Trophoblast cell (in vitro differentiated cells and primary cell): ENCODE measurements around the gene GIGYF2.

Experiments
- DNase-seq, 2 donors: peaks; one replicate each; pipeline ENCODE4 v3.0.0-alpha.2; 2016
- H2AFZ ChIP-seq: 2 replicates; pipeline ENCODE4 v1.6.1; 2013; ENCODE audit warnings: low read length, moderate library complexity, mild to moderate bottlenecking; ENCODE audit not compliant: insufficient read depth, poor library complexity
- H2AK5ac ChIP-seq: 2 replicates; pipeline ENCODE4 v1.6.1; 2013; ENCODE audit warnings: mild to moderate bottlenecking, low read length
- H2BK120ac ChIP-seq: 2 replicates; pipeline ENCODE4 v1.6.1; 2013; ENCODE audit warnings: low read length, mild to moderate bottlenecking, moderate library complexity; ENCODE audit not compliant: insufficient read depth, poor library complexity
- H2BK12ac ChIP-seq: 2 replicates; pipeline ENCODE4 v1.6.1; 2013; ENCODE audit warnings: mild to moderate bottlenecking, low read length, moderate library complexity
- H2BK5ac ChIP-seq: 2 replicates; pipeline ENCODE4 v1.6.1; 2013; ENCODE audit warnings: low read length, low read depth, moderate library complexity, mild to moderate bottlenecking; ENCODE audit not compliant: poor library complexity
- H3K14ac ChIP-seq: 2 replicates; pipeline ENCODE4 v1.6.1; 2013; ENCODE audit warnings: mild to moderate bottlenecking, low read length
- H3K18ac ChIP-seq: 2 replicates; pipeline ENCODE4 v1.6.1; 2013; ENCODE audit warnings: mild to moderate bottlenecking, low read length
- H3K23ac ChIP-seq: 2 replicates; pipeline ENCODE4 v1.6.1; 2013; ENCODE audit warnings: low read length
- H3K27ac ChIP-seq: 2 replicates; pipeline ENCODE4 v1.5.1; 2013; ENCODE audit warnings: low read depth, mild to moderate bottlenecking, inconsistent platforms, low read length, moderate library complexity
- H3K27me3 ChIP-seq: 2 replicates; pipeline ENCODE4 v1.6.1; 2013; ENCODE audit warnings: inconsistent platforms, mild to moderate bottlenecking, low read length, moderate library complexity; ENCODE audit not compliant: insufficient read depth
- H3K36me3 ChIP-seq, 2 experiments: 1 replicate in 1 of 2; 2 replicates in 1 of 2; pipeline ENCODE4 v1.6.1; 2013; ENCODE audit warnings: low read length in 2 of 2, mild to moderate bottlenecking in 2 of 2, moderate library complexity in 1 of 2; ENCODE audit not compliant: insufficient read depth in 2 of 2, control insufficient read depth in 1 of 2
- H3K4ac ChIP-seq: 2 replicates; pipeline ENCODE4 v1.6.1; 2013; ENCODE audit warnings: low read depth, mild to moderate bottlenecking, low read length, moderate library complexity
- H3K4me1 ChIP-seq, 2 experiments: 1 replicate in 1 of 2; 2 replicates in 1 of 2; pipeline ENCODE4 v1.6.1; 2013; ENCODE audit warnings: low read length in 2 of 2, mild to moderate bottlenecking in 2 of 2, moderate library complexity in 1 of 2; ENCODE audit not compliant: insufficient read depth in 2 of 2, control insufficient read depth in 1 of 2
- H3K4me2 ChIP-seq: 2 replicates; pipeline ENCODE4 v1.6.1; 2013; ENCODE audit warnings: inconsistent platforms, mild to moderate bottlenecking, low read length, moderate library complexity
- H3K4me3 ChIP-seq: 2 replicates; pipeline ENCODE4 v1.5.1; 2013; ENCODE audit warnings: mild to moderate bottlenecking, low read depth, low read length, inconsistent platforms
- H3K79me1 ChIP-seq: one replicate; pipeline ENCODE4 v1.6.1; 2013; ENCODE audit warnings: low read length
- H3K79me2 ChIP-seq: 2 replicates; pipeline ENCODE4 v1.6.1; 2013; ENCODE audit warnings: low read length, mild to moderate bottlenecking; ENCODE audit not compliant: control insufficient read depth, insufficient read depth, poor library complexity
- H3K9ac ChIP-seq: 2 replicates; pipeline ENCODE4 v1.6.1; 2013; ENCODE audit warnings: mild to moderate bottlenecking, low read length
- H3K9me3 ChIP-seq: 2 replicates; pipeline ENCODE4 v1.6.1; 2013; ENCODE audit warnings: low read depth, mild to moderate bottlenecking, control low read depth, inconsistent platforms, low read length; ENCODE audit not compliant: insufficient read depth
- H4K12ac ChIP-seq: 2 replicates; pipeline ENCODE4 v1.6.1; 2013; ENCODE audit warnings: low read depth, mild to moderate bottlenecking, low read length, moderate library complexity
- H4K8ac ChIP-seq: 2 replicates; pipeline ENCODE4 v1.6.1; 2013; ENCODE audit warnings: low read depth, mild to moderate bottlenecking, low read length, moderate library complexity
- H4K91ac ChIP-seq: one replicate; pipeline ENCODE4 v1.6.1; 2013; ENCODE audit warnings: low read depth, mild to moderate bottlenecking, low read length, moderate library complexity
- WGBS: extraction: QIAGEN DNeasy Blood & Tissue Kit; methylation state at CpG from one replicate; pipeline ENCODE4 v1.1.7; 2013; ENCODE audit warnings: missing lambda C conversion rate; ENCODE audit not compliant: insufficient read length, insufficient coverage; ENCODE audit errors: extremely low coverage; 5-methylcytosine and 5-hydroxymethylcytosine counted together

Gene GIGYF2

DNA sequence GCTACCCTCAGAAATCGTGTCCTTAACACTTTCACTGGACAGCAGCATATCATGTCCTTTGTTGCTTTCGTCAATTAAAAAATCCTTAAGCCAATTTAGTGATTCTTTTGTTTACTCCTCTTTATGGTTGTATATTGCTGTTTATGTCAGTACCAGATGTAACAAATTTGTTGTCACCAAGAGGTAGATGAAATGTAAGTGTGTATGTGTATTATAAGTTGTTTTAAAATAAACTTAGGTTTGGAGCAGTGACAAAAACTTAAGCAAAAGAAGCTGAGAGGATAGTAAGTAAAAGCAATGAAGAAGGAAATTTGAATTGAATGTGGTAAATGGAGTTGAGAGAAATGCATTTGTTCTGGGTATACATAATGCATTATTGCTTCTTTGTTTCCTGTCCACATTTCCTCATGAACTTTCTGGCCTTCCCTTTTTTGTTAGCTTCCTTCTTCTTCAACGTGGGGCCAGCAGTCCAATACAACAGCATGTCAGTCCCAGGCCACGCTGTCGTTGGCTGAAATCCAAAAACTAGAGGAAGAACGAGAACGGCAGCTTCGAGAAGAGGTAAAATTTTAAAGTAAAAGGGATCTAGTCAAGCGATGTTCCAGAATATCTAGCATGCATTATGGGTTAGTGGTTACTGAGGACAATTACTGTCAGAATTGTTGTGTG lies 142.4 kb downstream of the GIGYF2 start:
- Histone ChIP-seq H3K27me3 (no peaks in the 10 kb centered on the region), H3K4ac (no peak overlapping the region), H4K8ac (no peak overlapping the region), H2AK5ac (no peak overlapping the region), H3K23ac (no peak overlapping the region), H2BK120ac (no peak overlapping the region), H3K79me2 (no peaks in the 10 kb centered on the region), H3K79me1 (no peaks in the 10 kb centered on the region), H3K4me1 (no peaks in the 10 kb centered on the region), H3K14ac (no peak overlapping the region), H3K9ac (no peak overlapping the region), H3K18ac (no peak overlapping the region), H2AFZ (no peak overlapping the region), H3K27ac (no peak overlapping the region), H3K9me3 (no peaks in the 10 kb centered on the region), H3K36me3 (peaks cover 15 to 24% of the 10 kb centered on the region in 2 experiments), H4K91ac (no peak overlapping the region), H3K4me2 (no peak overlapping the region), H2BK12ac (no peak overlapping the region), H4K12ac (no peak overlapping the region), H2BK5ac (no peak overlapping the region), H3K4me3 (no peak overlapping the region)
- DNase-seq: peak in 1 of 2 donors; percentile 19
- WGBS: no CpG with 5 or more reads among the region's 9 CpGs

DNA sequence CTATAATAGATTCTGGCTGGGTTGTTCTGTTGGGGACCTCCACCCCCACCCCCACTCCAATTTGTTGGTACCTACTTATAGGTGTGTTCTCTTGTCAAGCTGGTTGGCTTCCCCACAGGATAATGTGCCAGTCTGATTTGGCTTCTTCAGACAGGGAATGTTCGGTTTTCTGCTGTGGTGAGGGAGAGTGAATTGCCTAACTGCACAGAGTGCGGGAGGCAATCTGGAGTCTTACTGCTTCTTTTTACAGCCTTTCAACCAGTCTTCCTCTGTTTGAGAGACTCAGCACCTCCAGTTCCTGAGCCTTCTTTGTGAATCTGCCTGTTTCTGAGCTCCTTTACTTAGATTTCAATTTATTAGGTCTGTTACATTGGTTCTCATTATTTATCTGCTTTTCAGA lies 145.6 kb downstream of the GIGYF2 start:
- H4K91ac ChIP-seq: no peak overlapping the region
- H3K4me1 ChIP-seq: no peaks in the 10 kb centered on the region
- H2AFZ ChIP-seq: no peak overlapping the region
- H3K4me2 ChIP-seq: no peak overlapping the region
- DNase-seq: no peak
- no peak overlapping the region for H3K4me3 ChIP-seq
- no peak overlapping the region for H2BK5ac ChIP-seq
- no peaks in the 10 kb centered on the region for H3K27me3 ChIP-seq
- H3K23ac ChIP-seq: no peak overlapping the region
- no peaks in the 10 kb centered on the region for H3K79me2 ChIP-seq
- no peak overlapping the region for H3K27ac ChIP-seq
- H3K36me3 ChIP-seq: peaks cover 15 to 28% of the 10 kb centered on the region in 2 experiments
- H4K12ac ChIP-seq: no peak overlapping the region
- H3K4ac ChIP-seq: no peak overlapping the region
- WGBS: no CpG with 5 or more reads among the region's 2 CpGs
- no peaks in the 10 kb centered on the region for H3K9me3 ChIP-seq
- H2AK5ac ChIP-seq: no peak overlapping the region
- H2BK120ac ChIP-seq: no peak overlapping the region
- no peak overlapping the region for H3K18ac ChIP-seq
- no peaks in the 10 kb centered on the region for H3K79me1 ChIP-seq
- no peak overlapping the region for H4K8ac ChIP-seq
- no peak overlapping the region for H2BK12ac ChIP-seq
- H3K9ac ChIP-seq: no peak overlapping the region
- H3K14ac ChIP-seq: no peak overlapping the region

DNA sequence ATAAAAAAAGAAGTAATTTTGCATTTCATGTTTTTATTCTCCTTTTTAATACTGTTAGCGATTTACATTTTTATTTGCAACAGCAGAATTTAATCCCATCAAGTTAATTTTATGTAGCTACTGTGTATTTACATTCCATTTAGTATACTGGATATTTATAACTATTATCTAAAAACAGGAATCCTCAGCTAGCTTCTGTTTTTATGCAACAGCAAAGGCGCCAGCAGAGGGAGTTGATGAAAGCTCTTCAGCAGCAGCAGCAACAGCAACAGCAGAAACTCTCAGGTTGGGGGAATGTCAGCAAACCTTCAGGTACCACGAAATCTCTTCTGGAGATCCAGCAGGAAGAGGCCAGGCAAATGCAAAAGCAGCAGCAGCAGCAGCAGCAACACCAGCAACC lies 146.7 kb downstream of the GIGYF2 start:
- Histone ChIP-seq H2AK5ac (no peak overlapping the region), H3K18ac (no peak overlapping the region), H3K79me2 (no peaks in the 10 kb centered on the region), H2AFZ (no peak overlapping the region), H3K4ac (no peak overlapping the region), H3K79me1 (no peaks in the 10 kb centered on the region), H4K8ac (no peak overlapping the region), H3K4me3 (no peak overlapping the region), H3K4me2 (no peak overlapping the region), H3K27ac (no peak overlapping the region), H2BK5ac (no peak overlapping the region), H2BK120ac (no peak overlapping the region), H3K36me3 (peaks cover 19 to 33% of the 10 kb centered on the region in 2 experiments), H3K4me1 (no peaks in the 10 kb centered on the region), H3K23ac (no peak overlapping the region), H4K12ac (no peak overlapping the region), H4K91ac (no peak overlapping the region), H3K9me3 (no peaks in the 10 kb centered on the region), H3K9ac (no peak overlapping the region), H2BK12ac (no peak overlapping the region), H3K27me3 (no peaks in the 10 kb centered on the region), H3K14ac (no peak overlapping the region)
- no CpG with 5 or more reads among the region's 3 CpGs for WGBS
- no peak for DNase-seq

DNA sequence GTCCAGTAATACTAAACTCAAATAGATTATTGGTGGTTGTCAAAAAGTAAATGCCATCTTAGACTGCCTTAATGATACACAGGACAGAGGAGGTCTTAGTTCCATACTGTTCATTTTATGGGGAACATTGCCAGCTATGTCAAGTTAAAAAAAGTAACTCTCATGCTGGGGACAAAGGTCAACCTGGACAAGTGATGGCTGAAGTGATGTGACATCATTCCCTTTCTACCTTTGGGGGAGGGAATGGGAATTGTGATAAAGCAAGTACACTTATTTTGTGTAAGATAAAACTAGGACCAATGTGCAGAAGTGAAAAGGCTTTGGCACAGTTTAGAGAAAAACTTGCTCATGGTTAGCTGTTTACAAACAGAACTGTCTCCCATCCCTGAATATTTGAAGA lies 148.9 kb downstream of the GIGYF2 start:
- Histone ChIP-seq H2BK120ac (no peak overlapping the region), H3K18ac (no peak overlapping the region), H3K23ac (no peak overlapping the region), H2BK12ac (no peak overlapping the region), H3K14ac (no peak overlapping the region), H3K4ac (no peak overlapping the region), H3K4me1 (no peaks in the 10 kb centered on the region), H3K36me3 (peaks cover 27 to 44% of the 10 kb centered on the region in 2 experiments), H4K91ac (no peak overlapping the region), H3K27ac (no peak overlapping the region), H3K4me2 (no peak overlapping the region), H2AFZ (no peak overlapping the region), H3K9me3 (no peaks in the 10 kb centered on the region), H4K8ac (no peak overlapping the region), H3K9ac (no peak overlapping the region), H2AK5ac (no peak overlapping the region), H3K27me3 (no peaks in the 10 kb centered on the region), H4K12ac (no peak overlapping the region), H2BK5ac (no peak overlapping the region), H3K4me3 (no peak overlapping the region), H3K79me1 (no peaks in the 10 kb centered on the region), H3K79me2 (no peaks in the 10 kb centered on the region)
- no peak for DNase-seq
